ENCODE data around the gene UBL5. TPM values are rescaled to one million over a fixed set of nuclear protein-coding genes. Genes with fewer than 3 reads are reported as not detected.
"Not testable (repeated sequence)": the region's sequence is repeated elsewhere in the genome, so short reads cannot be mapped to it uniquely, and the experiment has no call there.

UBL5 gene
- total RNA-seq, 2 donors from 2014 or later, result 677 to 684 TPM

DNA sequence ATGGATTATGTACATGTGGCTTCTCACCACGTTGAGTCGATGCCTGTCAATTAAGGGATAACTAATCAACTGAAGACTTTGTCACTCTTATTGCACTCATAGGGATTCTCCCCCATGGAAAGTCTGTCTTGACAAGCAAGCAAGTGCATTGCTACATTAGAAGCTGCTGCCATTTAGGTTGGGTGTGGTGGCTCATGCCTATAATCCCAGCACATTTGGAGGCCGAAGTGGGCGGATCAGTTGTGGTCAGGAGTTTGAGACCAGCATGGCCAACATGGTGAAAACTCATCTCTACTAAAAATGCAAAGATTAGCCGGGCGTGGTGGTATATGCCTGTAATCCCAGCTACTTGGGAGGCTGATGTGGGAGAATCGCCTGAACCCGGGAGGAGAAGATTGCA, 40.9 kb upstream of the UBL5 start:
- H3K36me3 ChIP-seq, result no peaks in the 10 kb centered on the region
- peak overlapping the region; percentile 90 to 96 for H3K27ac ChIP-seq
- TF ChIP-seq, protein P1, sequence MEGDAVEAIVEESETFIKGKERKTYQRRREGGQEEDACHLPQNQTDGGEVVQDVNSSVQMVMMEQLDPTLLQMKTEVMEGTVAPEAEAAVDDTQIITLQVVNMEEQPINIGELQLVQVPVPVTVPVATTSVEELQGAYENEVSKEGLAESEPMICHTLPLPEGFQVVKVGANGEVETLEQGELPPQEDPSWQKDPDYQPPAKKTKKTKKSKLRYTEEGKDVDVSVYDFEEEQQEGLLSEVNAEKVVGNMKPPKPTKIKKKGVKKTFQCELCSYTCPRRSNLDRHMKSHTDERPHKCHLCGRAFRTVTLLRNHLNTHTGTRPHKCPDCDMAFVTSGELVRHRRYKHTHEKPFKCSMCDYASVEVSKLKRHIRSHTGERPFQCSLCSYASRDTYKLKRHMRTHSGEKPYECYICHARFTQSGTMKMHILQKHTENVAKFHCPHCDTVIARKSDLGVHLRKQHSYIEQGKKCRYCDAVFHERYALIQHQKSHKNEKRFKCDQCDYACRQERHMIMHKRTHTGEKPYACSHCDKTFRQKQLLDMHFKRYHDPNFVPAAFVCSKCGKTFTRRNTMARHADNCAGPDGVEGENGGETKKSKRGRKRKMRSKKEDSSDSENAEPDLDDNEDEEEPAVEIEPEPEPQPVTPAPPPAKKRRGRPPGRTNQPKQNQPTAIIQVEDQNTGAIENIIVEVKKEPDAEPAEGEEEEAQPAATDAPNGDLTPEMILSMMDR (IDR thresholded peaks at IDR 0.05), result no peak
- peaks cover 0 to 24% of the 10 kb centered on the region in 2 donors for H3K4me1 ChIP-seq
- no peaks in the 10 kb centered on the region for H3K9me3 ChIP-seq
- DNase-seq (ENCODE audit: low spot score), result no peak
- H3K4me3 ChIP-seq, result no peak overlapping the region
- no peaks in the 10 kb centered on the region for H3K27me3 ChIP-seq

DNA sequence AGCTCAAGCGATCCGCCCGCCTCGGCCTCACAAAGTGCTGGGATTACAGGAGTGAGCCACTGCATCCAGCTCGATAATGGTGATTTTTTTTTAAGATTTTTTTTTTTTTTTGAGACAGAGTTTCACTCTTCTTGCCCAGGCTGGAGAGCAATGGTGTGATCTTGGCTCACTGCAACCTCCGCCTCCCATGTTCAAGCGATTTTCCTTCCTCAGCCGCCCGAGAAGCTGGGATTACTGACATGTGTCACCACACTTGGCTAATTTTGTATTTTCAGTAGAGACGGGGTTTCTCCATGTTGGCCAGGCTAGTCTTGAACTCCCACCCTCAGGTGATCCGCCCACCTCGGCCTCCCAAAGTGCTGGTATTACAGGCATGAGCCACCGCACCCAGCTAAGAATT, 39.1 kb upstream of the UBL5 start:
- not testable (repeated sequence) for H3K9me3 ChIP-seq; DNase-seq (ENCODE audit: low spot score); H3K36me3 ChIP-seq; H3K27ac ChIP-seq; H3K4me3 ChIP-seq; H3K27me3 ChIP-seq
- peaks cover 0 to 24% of the 10 kb centered on the region in 2 donors for H3K4me1 ChIP-seq

DNA sequence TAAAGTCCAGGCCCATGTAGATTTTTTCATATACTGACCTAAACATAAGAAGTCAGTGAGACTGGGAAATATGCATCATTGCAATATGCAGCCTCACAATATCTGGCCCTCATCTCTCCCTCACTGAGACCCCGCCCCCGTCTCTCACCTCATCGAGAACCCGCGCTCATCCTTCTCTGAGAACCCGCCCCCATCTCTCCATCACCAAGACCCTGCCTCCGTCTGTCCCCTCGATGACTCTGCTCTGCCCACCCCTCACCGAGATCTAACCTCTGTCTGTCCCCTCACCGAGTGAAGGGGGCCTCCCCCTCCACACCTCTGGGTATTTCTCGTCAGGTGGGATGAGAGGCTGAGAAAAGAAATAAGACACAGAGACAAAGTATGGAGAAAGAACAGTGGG, 38.7 kb upstream of the UBL5 start:
- no peak for DNase-seq (ENCODE audit: low spot score)
- TF ChIP-seq, protein P1 (IDR thresholded peaks at IDR 0.05), result no peak
- H3K4me3 ChIP-seq, result no peak overlapping the region
- no peaks in the 10 kb centered on the region for H3K9me3 ChIP-seq
- H3K27me3 ChIP-seq, result no peaks in the 10 kb centered on the region
- H3K36me3 ChIP-seq, result no peaks in the 10 kb centered on the region
- H3K4me1 ChIP-seq, result peaks cover 0 to 24% of the 10 kb centered on the region in 2 donors
- no peak overlapping the region for H3K27ac ChIP-seq

DNA sequence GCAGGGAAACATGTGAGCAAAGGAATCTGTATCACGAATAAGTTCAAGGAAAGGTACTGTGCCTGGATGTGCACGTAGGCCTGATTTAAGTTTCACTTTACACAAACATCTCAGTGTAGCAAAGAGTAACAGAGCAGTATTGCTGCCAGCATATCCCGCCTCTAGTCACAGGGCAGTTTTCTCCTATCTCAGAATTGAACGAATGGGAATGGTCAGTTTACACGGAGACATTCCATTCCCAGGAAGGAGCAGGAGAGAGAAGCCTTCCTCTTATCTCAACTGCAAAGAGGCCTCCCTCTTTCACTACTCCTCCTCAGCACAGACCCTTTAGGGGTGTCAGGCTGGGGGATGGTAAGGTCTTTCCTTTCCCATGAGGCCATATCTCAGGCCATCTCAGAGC, 38.1 kb upstream of the UBL5 start:
- H3K36me3 ChIP-seq; DNase-seq (ENCODE audit: low spot score); H3K4me3 ChIP-seq; H3K27ac ChIP-seq; H3K9me3 ChIP-seq; H3K27me3 ChIP-seq: not testable (repeated sequence)
- H3K4me1 ChIP-seq, result peaks cover 0 to 19% of the 10 kb centered on the region in 2 donors

DNA sequence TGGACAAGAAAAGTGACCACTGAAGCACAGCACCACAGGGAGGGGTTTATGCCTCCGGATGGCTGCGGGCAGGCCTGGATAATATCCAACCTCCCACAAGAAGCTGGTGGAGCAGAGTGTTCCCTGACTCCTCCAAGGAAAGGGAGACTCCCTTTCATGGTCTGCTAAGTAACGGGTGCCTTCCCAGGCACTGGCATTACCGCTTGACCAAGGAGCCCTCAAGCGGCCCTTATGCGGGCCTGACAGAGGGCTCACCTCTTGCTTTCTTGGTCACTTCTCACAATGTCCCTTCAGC, 36.7 kb upstream of the UBL5 start:
- Histone ChIP-seq H3K4me1 (peaks cover 0 to 15% of the 10 kb centered on the region in 2 donors), H3K27ac (peak overlapping the region; percentile 70 to 91), H3K4me3 (peak overlapping the region in 1 of 2 donors; percentile 71)
- not testable (repeated sequence) for H3K36me3 ChIP-seq; DNase-seq (ENCODE audit: low spot score); H3K27me3 ChIP-seq; H3K9me3 ChIP-seq

DNA sequence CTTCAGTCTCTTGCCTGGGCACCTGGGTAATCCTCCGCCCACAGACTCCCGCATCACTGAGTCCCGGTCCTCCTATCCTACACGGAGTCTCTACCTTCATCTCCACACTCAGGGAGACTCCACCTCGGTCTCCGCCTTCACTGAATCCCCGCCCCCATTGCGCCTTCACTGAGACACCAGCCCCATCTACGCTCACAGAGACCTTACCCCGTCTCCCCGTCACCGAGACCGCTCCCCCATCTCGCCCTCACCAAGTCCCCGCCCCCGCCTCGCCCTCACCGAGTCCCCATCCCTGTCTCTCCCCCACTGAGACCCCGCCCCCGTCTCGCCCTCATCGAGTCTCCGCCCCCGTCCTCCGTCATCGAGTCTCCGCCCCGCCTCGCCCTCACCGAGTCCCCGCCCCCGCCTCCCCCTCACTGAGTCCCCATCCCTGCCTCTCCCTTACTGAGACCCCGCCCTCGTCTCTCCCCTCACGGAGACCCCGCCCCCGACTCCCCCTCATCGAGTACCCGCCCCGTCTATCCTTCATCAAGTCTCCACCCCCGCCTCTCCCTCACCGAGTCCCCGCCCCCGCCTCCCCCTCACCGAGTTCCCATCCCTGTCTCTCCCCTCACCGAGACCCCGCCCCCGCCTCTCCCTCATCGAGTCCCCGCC, 36.0 kb upstream of the UBL5 start:
- TF ChIP-seq, protein P1 (IDR thresholded peaks at IDR 0.05), result no peak
- H3K27ac ChIP-seq, result peak overlapping the region; percentile 90 to 91
- H3K4me1 ChIP-seq, result peaks cover 0 to 10% of the 10 kb centered on the region in 2 donors
- peak; percentile 96 for DNase-seq (ENCODE audit: low spot score)
- H3K4me3 ChIP-seq, result peak overlapping the region; percentile 64 to 71
- no peaks in the 10 kb centered on the region for H3K27me3 ChIP-seq
- H3K9me3 ChIP-seq, result no peaks in the 10 kb centered on the region
- H3K36me3 ChIP-seq, result no peaks in the 10 kb centered on the region

DNA sequence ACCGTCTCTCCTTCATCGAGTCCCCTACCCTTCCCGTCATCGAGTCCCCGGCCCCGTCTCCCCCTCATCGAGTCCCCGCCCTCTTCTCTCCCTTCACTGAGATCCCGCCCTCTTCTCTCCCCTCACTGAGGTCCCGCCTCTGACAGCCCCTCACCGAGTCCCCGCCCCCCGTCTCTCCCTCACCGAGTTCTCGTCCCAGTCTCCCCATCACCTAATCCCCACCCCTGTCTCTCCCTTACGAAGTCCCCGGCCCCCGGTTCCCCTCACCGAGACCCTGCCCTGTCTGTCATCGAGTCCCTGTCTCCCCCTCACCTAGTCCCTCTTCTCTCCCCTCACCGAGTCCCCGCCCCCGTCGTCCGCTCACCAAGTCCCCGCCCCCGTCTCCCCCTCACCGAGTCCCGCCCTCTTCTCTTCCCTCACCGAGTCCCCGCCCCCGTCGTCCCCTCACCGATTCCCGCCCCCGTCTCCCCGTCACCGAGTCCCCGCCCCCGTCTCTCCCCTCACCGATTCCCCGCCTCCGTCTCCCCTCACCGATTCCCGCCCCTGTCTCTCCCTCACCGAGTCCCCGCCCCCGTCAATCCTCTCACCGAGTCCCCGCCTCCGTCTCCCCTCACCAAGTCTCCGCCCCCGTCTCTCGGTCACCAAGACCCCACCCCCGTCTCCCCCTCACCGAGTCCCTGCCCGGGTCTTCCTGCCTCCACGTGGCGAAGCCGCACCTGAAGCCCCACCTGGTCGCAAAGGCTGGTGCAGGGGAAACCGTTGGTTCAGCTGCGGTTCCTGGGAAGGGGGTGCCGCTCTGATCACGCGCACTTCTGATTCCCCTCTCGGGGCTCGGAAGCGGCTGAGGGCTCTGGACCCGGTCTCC, 35.3 kb upstream of the UBL5 start:
- TF ChIP-seq, protein P1 (IDR thresholded peaks at IDR 0.05), result no peak
- Histone ChIP-seq H3K4me1 (peaks cover 0 to 10% of the 10 kb centered on the region in 2 donors), H3K27me3 (no peaks in the 10 kb centered on the region), H3K27ac (peak overlapping the region; percentile 90 to 91), H3K4me3 (peak overlapping the region; percentile 64 to 71), H3K36me3 (no peaks in the 10 kb centered on the region), H3K9me3 (no peaks in the 10 kb centered on the region)
- DNase-seq (ENCODE audit: low spot score), result peak; percentile 94

Measured in right atrium auricular region (tissue), 2 donors.